HEK293 (cell line): ENCODE results near the gene TNIK.

ENCODE experiments used
- CTCF ChIA-PET: fragments of 350-600 bp; formaldehyde crosslinking; extraction: SDS; loops from one replicate; lab custom pipeline; 2021; ENCODE audit warnings: antibody characterized with exemption; lab: Yijun Ruan, JAX
- POLR2A ChIA-PET: fragments of 300-600 bp; formaldehyde crosslinking; extraction: SDS; loops from one replicate; lab custom pipeline; 2020; ENCODE audit warnings: antibody characterized with exemption, inconsistent platforms; lab: Yijun Ruan, JAX
- H3K27ac ChIP-seq: fragments of 200-500 bp; sonication (Bioruptor generic); 2 replicates; pipeline ENCODE4 v1.5.1; 2014; ENCODE audit warnings: low read depth, low read length, control low read depth, inconsistent platforms; ENCODE audit errors: extremely low read depth
- H3K36me3 ChIP-seq, 2 experiments: fragments of 200-500 bp in 1 of 2; sonication (Bioruptor generic) in 1 of 2; 1 replicate in 1 of 2; 2 replicates in 1 of 2; pipeline ENCODE4 v1.5.1; 2014 to 2017; ENCODE audit warnings: inconsistent platforms in 2 of 2, low read length in 2 of 2; ENCODE audit not compliant: control insufficient read depth in 2 of 2, insufficient read depth in 1 of 2
- H3K4me1 ChIP-seq: fragments of 200-500 bp; sonication (Bioruptor generic); 2 replicates; pipeline ENCODE4 v1.5.1; 2014; ENCODE audit warnings: mild to moderate bottlenecking, low read length, inconsistent platforms; ENCODE audit not compliant: control insufficient read depth, insufficient read depth
- H3K4me3 ChIP-seq: 2 replicates; pipeline ENCODE4 v1.5.1; 2011; ENCODE audit warnings: low read depth, mild to moderate bottlenecking, control low read depth, low read length, moderate library complexity
- H3K9me3 ChIP-seq: fragments of 200-500 bp; sonication (Bioruptor generic); 2 replicates; pipeline ENCODE4 v1.5.1; 2014; ENCODE audit warnings: low read depth, low read length, inconsistent platforms; ENCODE audit not compliant: control insufficient read depth, insufficient read depth
- HIC1 ChIP-seq: fragments of 450-650 bp; formaldehyde crosslinking; IDR thresholded peaks from 2 replicates; pipeline ENCODE4 v1.5.1; 2016; ENCODE audit warnings: missing biosample characterization, missing genetic modification characterization
- HOXA7 ChIP-seq: sonication (generic); formaldehyde crosslinking; IDR thresholded peaks from 2 replicates; pipeline ENCODE4 v1.8.1; 2022; ENCODE audit warnings: missing genetic modification reagents, borderline replicate concordance
- INSM2 ChIP-seq: fragments of 450-650 bp; formaldehyde crosslinking; IDR thresholded peaks from 2 replicates; pipeline ENCODE4 v1.5.1; 2016; ENCODE audit warnings: missing biosample characterization, missing genetic modification characterization
- PRDM4 ChIP-seq: fragments of 450-650 bp; formaldehyde crosslinking; IDR thresholded peaks from 2 replicates; pipeline ENCODE4 v1.5.1; 2017; ENCODE audit warnings: missing biosample characterization, missing genetic modification characterization
- SP2 ChIP-seq: fragments of 450-650 bp; formaldehyde crosslinking; IDR thresholded peaks from 2 replicates; pipeline ENCODE4 v1.5.1; 2016; ENCODE audit warnings: missing biosample characterization, missing genetic modification characterization
- ZFP69B ChIP-seq: fragments of 450-650 bp; formaldehyde crosslinking; IDR thresholded peaks from 2 replicates; pipeline ENCODE4 v1.5.1; 2016; ENCODE audit warnings: missing biosample characterization, missing genetic modification characterization
- ZNF112 ChIP-seq: fragments of 450-650 bp; formaldehyde crosslinking; IDR thresholded peaks from 2 replicates; pipeline ENCODE4 v1.5.0; 2017; ENCODE audit warnings: missing biosample characterization, missing genetic modification characterization
- ZNF155 ChIP-seq: fragments of 450-650 bp; formaldehyde crosslinking; IDR thresholded peaks from 2 replicates; pipeline ENCODE4 v1.5.1; 2016; ENCODE audit warnings: missing biosample characterization, missing genetic modification characterization
- ZNF404 ChIP-seq: fragments of 450-650 bp; formaldehyde crosslinking; IDR thresholded peaks from 2 replicates; pipeline ENCODE4 v1.5.1; 2017; ENCODE audit warnings: missing biosample characterization, missing genetic modification characterization
- ZNF837 ChIP-seq: fragments of 450-650 bp; formaldehyde crosslinking; IDR thresholded peaks from 2 replicates; pipeline ENCODE4 v1.5.1; 2016; ENCODE audit warnings: missing biosample characterization, missing genetic modification characterization
- TF ChIP-seq, protein P1 (sequence below): sonication (generic); formaldehyde crosslinking; IDR thresholded peaks from 2 replicates; pipeline ENCODE4 v1.8.1; 2022; ENCODE audit warnings: mild to moderate bottlenecking, moderate library complexity, missing genetic modification reagents
- TF ChIP-seq, protein P2 (sequence below): fragments of 450-650 bp; formaldehyde crosslinking; IDR thresholded peaks from 2 replicates; pipeline ENCODE4 v1.5.1; 2017; ENCODE audit warnings: missing biosample characterization, missing genetic modification characterization
- TF ChIP-seq, protein P3 (sequence below): fragments of 450-650 bp; formaldehyde crosslinking; optimal IDR thresholded peaks from 2 replicates; pipeline ENCODE3; 2016; ENCODE audit warnings: missing biosample characterization, mild to moderate bottlenecking, missing genetic modification characterization

TNIK gene

GRCh38 chr3:171342783-171343420 lies 117.3 kb downstream of the TNIK start:
- Histone ChIP-seq H3K4me1 (no peaks in the 10 kb centered on the region), H3K27ac (no peak overlapping the region), H3K36me3 (no peaks in the 10 kb centered on the region), H3K9me3 (no peaks in the 10 kb centered on the region), H3K4me3 (no peak overlapping the region)
- POLR2A ChIA-PET: no interaction called here
- CTCF ChIA-PET: no interaction called here
- TF ChIP-seq ZNF837 (tag by site-specific recombination): no peak
- TF ChIP-seq ZNF155 (tag by site-specific recombination): no peak
- no peak for TF ChIP-seq ZNF404 (tag by site-specific recombination)
- no peak for TF ChIP-seq HIC1 (tag by site-specific recombination)
- no peak for TF ChIP-seq HOXA7
- TF ChIP-seq, protein P1, sequence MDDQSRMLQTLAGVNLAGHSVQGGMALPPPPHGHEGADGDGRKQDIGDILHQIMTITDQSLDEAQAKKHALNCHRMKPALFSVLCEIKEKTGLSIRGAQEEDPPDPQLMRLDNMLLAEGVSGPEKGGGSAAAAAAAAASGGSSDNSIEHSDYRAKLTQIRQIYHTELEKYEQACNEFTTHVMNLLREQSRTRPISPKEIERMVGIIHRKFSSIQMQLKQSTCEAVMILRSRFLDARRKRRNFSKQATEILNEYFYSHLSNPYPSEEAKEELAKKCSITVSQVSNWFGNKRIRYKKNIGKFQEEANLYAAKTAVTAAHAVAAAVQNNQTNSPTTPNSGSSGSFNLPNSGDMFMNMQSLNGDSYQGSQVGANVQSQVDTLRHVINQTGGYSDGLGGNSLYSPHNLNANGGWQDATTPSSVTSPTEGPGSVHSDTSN (CRISPR knock-in tag): no peak
- TF ChIP-seq, protein P2, sequence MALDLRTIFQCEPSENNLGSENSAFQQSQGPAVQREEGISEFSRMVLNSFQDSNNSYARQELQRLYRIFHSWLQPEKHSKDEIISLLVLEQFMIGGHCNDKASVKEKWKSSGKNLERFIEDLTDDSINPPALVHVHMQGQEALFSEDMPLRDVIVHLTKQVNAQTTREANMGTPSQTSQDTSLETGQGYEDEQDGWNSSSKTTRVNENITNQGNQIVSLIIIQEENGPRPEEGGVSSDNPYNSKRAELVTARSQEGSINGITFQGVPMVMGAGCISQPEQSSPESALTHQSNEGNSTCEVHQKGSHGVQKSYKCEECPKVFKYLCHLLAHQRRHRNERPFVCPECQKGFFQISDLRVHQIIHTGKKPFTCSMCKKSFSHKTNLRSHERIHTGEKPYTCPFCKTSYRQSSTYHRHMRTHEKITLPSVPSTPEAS (tag by site-specific recombination): no peak
- TF ChIP-seq, all 188 proteins: peak for 0

GRCh38 chr3:171342200-171342599 lies 118.0 kb downstream of the TNIK start:
- Histone ChIP-seq H3K27ac (no peak overlapping the region), H3K4me1 (no peaks in the 10 kb centered on the region), H3K36me3 (no peaks in the 10 kb centered on the region), H3K4me3 (no peak overlapping the region)
- CTCF ChIA-PET: no interaction called here
- TF ChIP-seq SP2 (tag by site-specific recombination) (no peak), PRDM4 (tag by site-specific recombination) (no peak), ZNF112 (tag by site-specific recombination) (no peak), HIC1 (tag by site-specific recombination) (no peak), INSM2 (no peak), ZFP69B (no peak)
- TF ChIP-seq, protein P3, sequence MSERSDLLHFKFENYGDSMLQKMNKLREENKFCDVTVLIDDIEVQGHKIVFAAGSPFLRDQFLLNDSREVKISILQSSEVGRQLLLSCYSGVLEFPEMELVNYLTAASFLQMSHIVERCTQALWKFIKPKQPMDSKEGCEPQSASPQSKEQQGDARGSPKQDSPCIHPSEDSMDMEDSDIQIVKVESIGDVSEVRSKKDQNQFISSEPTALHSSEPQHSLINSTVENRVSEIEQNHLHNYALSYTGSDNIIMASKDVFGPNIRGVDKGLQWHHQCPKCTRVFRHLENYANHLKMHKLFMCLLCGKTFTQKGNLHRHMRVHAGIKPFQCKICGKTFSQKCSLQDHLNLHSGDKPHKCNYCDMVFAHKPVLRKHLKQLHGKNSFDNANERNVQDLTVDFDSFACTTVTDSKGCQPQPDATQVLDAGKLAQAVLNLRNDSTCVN (tag by site-specific recombination): no peak
- TF ChIP-seq, all 188 proteins: peak for 0
- no peaks in the 10 kb centered on the region for H3K9me3 ChIP-seq
- POLR2A ChIA-PET: no interaction called here
